GM12892 (cell line): ENCODE measurements around the gene G3BP1.

Experiments
- POLR2A ChIP-seq: IDR thresholded peaks from 2 replicates; pipeline ENCODE4 v1.6.1; 2011; ENCODE audit warnings: low read depth, low read length, control low read depth
- TAF1 ChIP-seq: IDR thresholded peaks from 2 replicates; pipeline ENCODE4 v1.6.1; 2011; ENCODE audit warnings: low read depth, mild to moderate bottlenecking, control low read depth, low read length, borderline replicate concordance

- no peak for TF ChIP-seq TAF1
- TF ChIP-seq POLR2A = no peak
Observed at GRCh38 chr5:151738125-151738848, 33.5 kb upstream of the G3BP1 start.
